A549 (cell line): ENCODE measurements around the gene CAV3. TPM values are rescaled to one million over a fixed set of nuclear protein-coding genes. Genes with fewer than 3 reads are reported as not detected.

Experiments used
- ATAC-seq, 2 experiments: fragments of 200-7000 bp in 1 of 2; fragments of >200 bp in 1 of 2; cut with Nextera tagmentation in 1 of 2; cut with Tn5 transposase in 1 of 2; 3 replicates each; pipeline versions ENCODE4 v1.8.0 to v1.9.1; 2018 to 2020; ENCODE audit warnings: mild to moderate bottlenecking in 1 of 2, moderate library complexity in 1 of 2
- CTCF ChIA-PET: fragments of 300-600 bp; sonication (Branson Sonifier 250); formaldehyde crosslinking; extraction: SDS; loops from one replicate; lab custom pipeline; 2021; ENCODE audit warnings: antibody characterized with exemption, inconsistent platforms; lab: Yijun Ruan, JAX
- POLR2A ChIA-PET: fragments of 350-600 bp; formaldehyde crosslinking; extraction: SDS; loops from one replicate; lab custom pipeline; 2021; ENCODE audit warnings: antibody characterized with exemption, inconsistent platforms; lab: Yijun Ruan, JAX
- DNase-seq, 2 experiments: peaks; one replicate each; pipeline versions ENCODE4 v3.0.0 to v3.0.0-alpha.2; 2011 to 2016; ENCODE audit warnings: low read depth in 1 of 2, low spot score in 1 of 2
- FAIRE-seq: peaks from 2 replicates; lab custom pipeline; 2011; peaks lifted over from hg19 to GRCh38; lab: Jason Lieb, UNC
- H3K27ac ChIP-seq, 2 experiments: fragments of >200 bp; sonication (Bioruptor Twin); formaldehyde crosslinking; 3 replicates each; pipeline ENCODE4 v1.5.1; 2016 to 2017
- H3K4me1 ChIP-seq: fragments of >200 bp; sonication (Bioruptor Twin); formaldehyde crosslinking; 3 replicates; pipeline ENCODE4 v1.6.1; 2016
- H3K4me2 ChIP-seq: fragments of >200 bp; sonication (Bioruptor Twin); formaldehyde crosslinking; 3 replicates; pipeline ENCODE4 v1.6.1; 2016
- H3K4me3 ChIP-seq: fragments of >200 bp; sonication (Bioruptor Twin); formaldehyde crosslinking; 3 replicates; pipeline ENCODE4 v1.5.1; 2016
- H3K9me3 ChIP-seq: fragments of >200 bp; sonication (Bioruptor Twin); formaldehyde crosslinking; 3 replicates; pipeline ENCODE4 v1.6.1; 2016
- BHLHE40 ChIP-seq: IDR thresholded peaks from 2 replicates; pipeline ENCODE4 v1.6.1; 2012; ENCODE audit warnings: low read depth, low read length, inconsistent platforms
- CEBPB ChIP-seq, 2 experiments: fragments of >200 bp in 1 of 2; sonication (Bioruptor Twin) in 1 of 2; formaldehyde crosslinking in 1 of 2; IDR thresholded peaks; 2 replicates each; pipeline ENCODE4 v1.6.1; 2012 to 2016
- CHD4 ChIP-seq: fragments of 200-600 bp; sonication (generic); IDR thresholded peaks from 2 replicates; pipeline ENCODE4 v1.6.1; 2016; ENCODE audit warnings: antibody characterized with exemption, mild to moderate bottlenecking, borderline replicate concordance
- E2F6 ChIP-seq: IDR thresholded peaks from 2 replicates; pipeline ENCODE4 v1.6.1; 2012; ENCODE audit warnings: low read depth, borderline replicate concordance
- ELK1 ChIP-seq: fragments of 150-350 bp; IDR thresholded peaks from 2 replicates; pipeline ENCODE4 v1.6.1; 2014; ENCODE audit warnings: low read depth, mild to moderate bottlenecking, low read length
- FOXS1 ChIP-seq: fragments of 250-450 bp; sonication (Bioruptor Pico); IDR thresholded peaks from 2 replicates; pipeline ENCODE4 v1.5.0; 2020; ENCODE audit warnings: mild to moderate bottlenecking, moderate library complexity
- HOXA7 ChIP-seq: fragments of 250-450 bp; sonication (Bioruptor Pico); IDR thresholded peaks from 2 replicates; pipeline ENCODE4 v1.5.0; 2020; ENCODE audit warnings: mild to moderate bottlenecking, moderate library complexity
- HOXB13 ChIP-seq: fragments of 250-450 bp; sonication (Bioruptor Pico); IDR thresholded peaks from 2 replicates; pipeline ENCODE4 v1.5.0; 2020; ENCODE audit warnings: low read depth, mild to moderate bottlenecking, moderate library complexity
- KDM1A ChIP-seq: fragments of 200-600 bp; sonication (generic); IDR thresholded peaks from 2 replicates; pipeline ENCODE4 v1.6.1; 2016; ENCODE audit warnings: low read depth, mild to moderate bottlenecking
- MAX ChIP-seq: IDR thresholded peaks from 2 replicates; pipeline ENCODE4 v1.6.1; 2012
- MAZ ChIP-seq: fragments of 150-350 bp; IDR thresholded peaks from 2 replicates; pipeline ENCODE4 v1.6.1; 2014; ENCODE audit warnings: antibody characterized with exemption, low read depth, low read length, borderline replicate concordance
- PBX3 ChIP-seq: IDR thresholded peaks from 2 replicates; pipeline ENCODE4 v1.6.1; 2012
- POLR2A ChIP-seq: IDR thresholded peaks from 2 replicates; pipeline ENCODE4 v1.6.1; 2012; ENCODE audit warnings: mild to moderate bottlenecking, low read length
- RAD21 ChIP-seq, 2 experiments: fragments of >200 bp in 1 of 2; sonication (Bioruptor Twin) in 1 of 2; formaldehyde crosslinking in 1 of 2; IDR thresholded peaks in 1 of 2; conservative IDR thresholded peaks in 1 of 2; 2 replicates in 1 of 2; 3 replicates in 1 of 2; pipeline ENCODE4 v1.6.1; 2012 to 2018; ENCODE audit warnings: inconsistent platforms in 1 of 2
- RARB ChIP-seq: fragments of 250-450 bp; sonication (Bioruptor Pico); IDR thresholded peaks from 2 replicates; pipeline ENCODE4 v1.8.0; 2021; ENCODE audit warnings: mild to moderate bottlenecking, moderate library complexity
- REST ChIP-seq: fragments of 200-600 bp; sonication (generic); IDR thresholded peaks from 2 replicates; pipeline ENCODE4 v1.6.1; 2016; ENCODE audit warnings: antibody characterized with exemption, mild to moderate bottlenecking, moderate library complexity
- RFX5 ChIP-seq: fragments of 450-650 bp; IDR thresholded peaks from 2 replicates; pipeline ENCODE4 v1.7.1; 2014; ENCODE audit warnings: antibody characterized with exemption, mild to moderate bottlenecking, moderate library complexity
- SMC3 ChIP-seq: fragments of >200 bp; sonication (Bioruptor Twin); formaldehyde crosslinking; IDR thresholded peaks from 3 replicates; pipeline ENCODE4 v1.6.1; 2018; ENCODE audit warnings: inconsistent platforms
- TP53 ChIP-seq: fragments of 250-450 bp; sonication (Bioruptor Pico); IDR thresholded peaks from 2 replicates; pipeline ENCODE4 v1.5.0; 2021; ENCODE audit warnings: mild to moderate bottlenecking, moderate library complexity
- ZC3H11A ChIP-seq: fragments of 450-650 bp; IDR thresholded peaks from 2 replicates; pipeline ENCODE4 v1.6.1; 2014; ENCODE audit warnings: antibody characterized with exemption, mild to moderate bottlenecking
- ZSCAN20 ChIP-seq: fragments of 250-450 bp; sonication (Bioruptor Pico); IDR thresholded peaks from 2 replicates; pipeline ENCODE4 v1.8.0; 2022; ENCODE audit warnings: mild to moderate bottlenecking, moderate library complexity
- WGBS: methylation state at CpG from one replicate; pipeline ENCODE4 v1.1.6; 2017; ENCODE audit errors: missing lambda C conversion rate; 5-methylcytosine and 5-hydroxymethylcytosine counted together
- polyA plus RNA-seq, 4 experiments: library from polyadenylated mRNA; depleted of rRNA in 3 of 4; stranded (reverse); fragments of >200 nt; fragmentation: RNase III in 1 of 4; extraction: RNeasy Plus Mini Kit Qiagen cat#74134 plus additional on column Dnase treatment in 1 of 4; gene quantifications; 2 replicates in 3 of 4; 3 replicates in 1 of 4; pipeline ENCODE4 v1.2.3, GENCODE V29; 2011 to 2017
- TF ChIP-seq, protein P1 (sequence below): fragments of >200 bp; sonication (Bioruptor Twin); formaldehyde crosslinking; IDR thresholded peaks from 3 replicates; pipeline ENCODE4 v1.6.1; 2016
- TF ChIP-seq, protein P2 (sequence below): fragments of 250-450 bp; sonication (Bioruptor Pico); IDR thresholded peaks from 2 replicates; pipeline ENCODE4 v1.5.0; 2020; ENCODE audit warnings: low read depth, mild to moderate bottlenecking, moderate library complexity

The CAV3 gene
- polyA plus RNA-seq, 2 of the 4 experiments (the other 2 are of a cell fraction): not detected

DNA sequence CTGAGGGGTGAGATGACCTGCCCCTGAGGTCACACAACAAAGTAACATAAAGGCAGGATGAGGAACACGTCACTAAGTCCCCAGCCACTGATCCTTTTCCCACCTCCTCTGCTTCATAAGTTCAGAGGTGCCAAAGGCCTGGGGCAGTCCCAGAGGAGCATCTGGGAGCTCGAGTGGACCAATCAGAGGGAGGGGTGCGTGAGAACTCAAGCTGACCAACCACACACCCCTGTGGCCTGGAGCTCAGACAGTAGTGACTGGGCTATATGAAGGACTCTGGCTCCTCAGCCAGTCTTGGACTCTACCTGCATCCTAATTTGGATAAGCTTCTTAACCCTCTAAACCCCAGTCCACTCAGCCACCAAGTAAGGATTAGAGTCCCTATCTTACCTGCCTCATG is 28.0 kb upstream of the CAV3 start:
- H3K4me3 ChIP-seq: no peak overlapping the region
- DNase-seq: no peak
- H3K27ac ChIP-seq: no peak overlapping the region
- ChIA-PET CTCF (interaction anchor here (0.8 kb wide), 1 partner anchor 64 kb away, joined by 5 read pairs; the partner anchor contains the start of gene OXTR), POLR2A (no interaction called here)
- TF ChIP-seq BHLHE40: no peak
- TF ChIP-seq REST: no peak
- TF ChIP-seq RARB (CRISPR knock-in tag): no peak
- TF ChIP-seq, protein P1, sequence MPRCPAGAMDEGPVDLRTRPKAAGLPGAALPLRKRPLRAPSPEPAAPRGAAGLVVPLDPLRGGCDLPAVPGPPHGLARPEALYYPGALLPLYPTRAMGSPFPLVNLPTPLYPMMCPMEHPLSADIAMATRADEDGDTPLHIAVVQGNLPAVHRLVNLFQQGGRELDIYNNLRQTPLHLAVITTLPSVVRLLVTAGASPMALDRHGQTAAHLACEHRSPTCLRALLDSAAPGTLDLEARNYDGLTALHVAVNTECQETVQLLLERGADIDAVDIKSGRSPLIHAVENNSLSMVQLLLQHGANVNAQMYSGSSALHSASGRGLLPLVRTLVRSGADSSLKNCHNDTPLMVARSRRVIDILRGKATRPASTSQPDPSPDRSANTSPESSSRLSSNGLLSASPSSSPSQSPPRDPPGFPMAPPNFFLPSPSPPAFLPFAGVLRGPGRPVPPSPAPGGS: no peak
- TF ChIP-seq ELK1: no peak
- TF ChIP-seq HOXA7 (CRISPR knock-in tag): no peak
- no peak for TF ChIP-seq MAX
- TF ChIP-seq FOXS1 (CRISPR knock-in tag): no peak
- no peak for FAIRE-seq
- H3K4me2 ChIP-seq: no peak overlapping the region
- no peak for ATAC-seq
- no peaks in the 10 kb centered on the region for H3K4me1 ChIP-seq
- H3K9me3 ChIP-seq: peaks cover 19% of the 10 kb centered on the region
- 27% methylated on average over 3 of the region's 3 CpGs for WGBS

GRCh38 chr3:8709287-8709686 is 24.3 kb upstream of the CAV3 start:
- no peak for FAIRE-seq
- 58% methylated on average over 5 of the region's 5 CpGs for WGBS
- Histone ChIP-seq H3K9me3 (peaks cover 13% of the 10 kb centered on the region; the same call in 2 of the 3 replicates), H3K4me3 (no peak overlapping the region), H3K4me2 (no peak overlapping the region), H3K27ac (no peak overlapping the region), H3K4me1 (0 out of 3 replicates have a peak, but pooled peaks cover 6% of the 10 kb centered on the region)
- ChIA-PET CTCF (interaction anchor here (0.8 to 1.4 kb wide), 2 partner anchors 45 to 60 kb away, joined by 3 to 6 read pairs; partner anchors contain the start of gene OXTR), POLR2A (no interaction called here)
- ATAC-seq: no peak
- TF ChIP-seq, protein P2, sequence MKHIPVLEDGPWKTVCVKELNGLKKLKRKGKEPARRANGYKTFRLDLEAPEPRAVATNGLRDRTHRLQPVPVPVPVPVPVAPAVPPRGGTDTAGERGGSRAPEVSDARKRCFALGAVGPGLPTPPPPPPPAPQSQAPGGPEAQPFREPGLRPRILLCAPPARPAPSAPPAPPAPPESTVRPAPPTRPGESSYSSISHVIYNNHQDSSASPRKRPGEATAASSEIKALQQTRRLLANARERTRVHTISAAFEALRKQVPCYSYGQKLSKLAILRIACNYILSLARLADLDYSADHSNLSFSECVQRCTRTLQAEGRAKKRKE (CRISPR knock-in tag): no peak
- no peak for TF ChIP-seq ZSCAN20
- TF ChIP-seq POLR2A: no peak
- TF ChIP-seq MAX: no peak
- DNase-seq: no peak

- DNase-seq: no peak
- TF ChIP-seq CEBPB (IDR thresholded peaks at IDR 0.05) (no peak), RFX5 (no peak), TP53 (CRISPR knock-in tag) (no peak), ZC3H11A (no peak), KDM1A (no peak), MAZ (no peak), RAD21 (conservative IDR thresholded peaks at IDR 0.05 in 1 of 2, IDR thresholded peaks at IDR 0.05 in 1 of 2) (no peak), HOXA7 (CRISPR knock-in tag) (no peak), PBX3 (no peak), CHD4 (no peak), HOXB13 (CRISPR knock-in tag) (no peak), SMC3 (no peak), E2F6 (no peak)
- ChIA-PET CTCF (interaction anchor here (0.6 to 2.6 kb wide), 4 partner anchors 14 to 60 kb away, joined by 3 to 6 read pairs (median 4); partner anchors contain the start of gene OXTR), POLR2A (no interaction called here)
- 74% methylated on average over 8 of the region's 8 CpGs for WGBS
- Histone ChIP-seq H3K4me3 (no peak overlapping the region), H3K4me1 (0 out of 3 replicates have a peak, but pooled peaks cover 6% of the 10 kb centered on the region), H3K9me3 (peaks cover 10% of the 10 kb centered on the region; the same call in 2 of the 3 replicates), H3K4me2 (no peak overlapping the region), H3K27ac (no peak overlapping the region)
- no peak for FAIRE-seq
- no peak for ATAC-seq
Observed at GRCh38 chr3:8709801-8710507, 23.6 kb upstream of the CAV3 start.
